Colonic mucosa (tissue), 4 donors: ENCODE data around the gene GPR162. TPM values are rescaled to one million over a fixed set of nuclear protein-coding genes. Genes with fewer than 3 reads are reported as not detected.
A peak's percentile ranks its signal among the peaks of the same experiment; 100 is the strongest.

Experiments used
- DNase-seq: peaks from one replicate; pipeline ENCODE4 v3.0.0-alpha.2; 2020
- H3K27ac ChIP-seq: fragments of 200-600 bp; one replicate; pipeline ENCODE4 v1.8.0; 2021
- H3K27me3 ChIP-seq: fragments of 200-600 bp; one replicate; pipeline ENCODE4 v1.8.0; 2021
- H3K36me3 ChIP-seq: fragments of 200-600 bp; one replicate; pipeline ENCODE4 v1.8.0; 2021
- H3K4me1 ChIP-seq: fragments of 200-600 bp; one replicate; pipeline ENCODE4 v1.8.0; 2021; ENCODE audit warnings: mild to moderate bottlenecking
- H3K4me3 ChIP-seq: fragments of 200-600 bp; one replicate; pipeline ENCODE4 v1.8.0; 2021
- H3K9ac ChIP-seq, 2 donors: one replicate each; pipeline ENCODE4 v1.7.0; 2013; ENCODE audit warnings: control low read depth in 2 of 2, low read depth in 2 of 2, low read length in 2 of 2
- H3K9me3 ChIP-seq: fragments of 200-600 bp; one replicate; pipeline ENCODE4 v1.8.0; 2021
- intact Hi-C: fragments of 100-400 bp; cut with DNase I; formaldehyde crosslinking; loops from one replicate; pipeline ENCODE4 v1.14.1; 2022
- total RNA-seq, 2 donors: library from RNA; stranded (reverse); fragmentation: NEBNext Ultra II Directional in 1 of 2; extraction: Animal tissue kit (Norgen Biotek cat#: 25700) in 1 of 2; gene quantifications; one replicate each; pipeline ENCODE4 v1.2.1, GENCODE V29; 2021
- TF ChIP-seq, protein P1 (sequence below): fragments of 200-600 bp; IDR thresholded peaks from one replicate; pipeline ENCODE4 v1.8.0; 2022; ENCODE audit warnings: antibody characterized with exemption, mild to moderate bottlenecking
- donor health status: healthy.
- donor health status: DM: no; HTN: no; CAD: no.
- donor health status: DM: no; HTN: no; CAD: no.

The GPR162 gene
- total RNA-seq, 2 donors from 2014 or later = 1.9 to 2.7 TPM

DNA sequence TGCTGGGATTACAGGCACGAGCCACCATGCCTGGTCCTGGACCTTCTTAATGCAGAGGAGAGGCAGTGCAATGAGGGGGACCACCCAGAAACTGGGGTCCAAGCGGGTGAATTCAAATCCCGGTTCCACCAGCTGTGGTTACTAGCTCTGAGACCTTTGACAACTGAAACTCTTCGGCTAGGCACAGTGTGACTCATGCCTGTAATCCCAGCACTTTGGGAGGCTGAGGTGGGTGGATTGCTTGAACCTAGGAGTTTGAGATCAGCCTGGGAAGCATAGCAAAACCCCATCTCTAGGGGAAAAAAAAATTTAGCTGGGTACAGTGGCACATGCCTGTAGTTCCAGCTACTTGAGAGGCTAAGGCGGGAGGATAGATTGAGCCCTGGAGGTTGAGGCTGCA lies 37.3 kb upstream of the GPR162 start:
- no peak overlapping the region for H3K4me3 ChIP-seq
- H3K27me3 ChIP-seq = no peaks in the 10 kb centered on the region
- TF ChIP-seq, protein P1, sequence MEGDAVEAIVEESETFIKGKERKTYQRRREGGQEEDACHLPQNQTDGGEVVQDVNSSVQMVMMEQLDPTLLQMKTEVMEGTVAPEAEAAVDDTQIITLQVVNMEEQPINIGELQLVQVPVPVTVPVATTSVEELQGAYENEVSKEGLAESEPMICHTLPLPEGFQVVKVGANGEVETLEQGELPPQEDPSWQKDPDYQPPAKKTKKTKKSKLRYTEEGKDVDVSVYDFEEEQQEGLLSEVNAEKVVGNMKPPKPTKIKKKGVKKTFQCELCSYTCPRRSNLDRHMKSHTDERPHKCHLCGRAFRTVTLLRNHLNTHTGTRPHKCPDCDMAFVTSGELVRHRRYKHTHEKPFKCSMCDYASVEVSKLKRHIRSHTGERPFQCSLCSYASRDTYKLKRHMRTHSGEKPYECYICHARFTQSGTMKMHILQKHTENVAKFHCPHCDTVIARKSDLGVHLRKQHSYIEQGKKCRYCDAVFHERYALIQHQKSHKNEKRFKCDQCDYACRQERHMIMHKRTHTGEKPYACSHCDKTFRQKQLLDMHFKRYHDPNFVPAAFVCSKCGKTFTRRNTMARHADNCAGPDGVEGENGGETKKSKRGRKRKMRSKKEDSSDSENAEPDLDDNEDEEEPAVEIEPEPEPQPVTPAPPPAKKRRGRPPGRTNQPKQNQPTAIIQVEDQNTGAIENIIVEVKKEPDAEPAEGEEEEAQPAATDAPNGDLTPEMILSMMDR = no peak
- no peaks in the 10 kb centered on the region for H3K9me3 ChIP-seq
- no peak overlapping the region for H3K27ac ChIP-seq
- no peak overlapping the region for H3K9ac ChIP-seq
- intact Hi-C loops = no loop called here
- H3K4me1 ChIP-seq = no peaks in the 10 kb centered on the region
- no peaks in the 10 kb centered on the region for H3K36me3 ChIP-seq
- no peak for DNase-seq

DNA sequence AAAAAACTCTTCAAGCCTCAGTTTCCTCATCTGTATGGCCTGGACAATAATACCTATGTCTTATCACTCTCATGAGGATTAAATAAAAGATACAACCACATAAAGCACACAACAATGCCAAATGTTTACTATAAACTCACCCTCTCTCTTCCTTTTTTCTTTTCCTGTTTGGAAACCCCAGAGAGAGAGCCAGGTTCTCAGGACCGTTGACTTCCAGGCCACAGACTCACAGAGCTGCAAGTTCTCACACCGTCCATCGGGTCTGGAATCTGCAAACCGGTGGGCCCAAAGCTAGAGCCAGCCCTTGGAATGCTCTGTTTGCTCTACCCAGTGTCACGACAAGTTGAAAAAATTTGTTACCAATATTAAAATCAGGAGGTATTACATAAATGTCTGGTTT lies 36.9 kb upstream of the GPR162 start:
- H3K4me3 ChIP-seq = no peak overlapping the region
- H3K36me3 ChIP-seq = no peaks in the 10 kb centered on the region
- DNase-seq = no peak
- no peak overlapping the region for H3K9ac ChIP-seq
- no peaks in the 10 kb centered on the region for H3K9me3 ChIP-seq
- TF ChIP-seq, protein P1 = no peak
- no peak overlapping the region for H3K27ac ChIP-seq
- intact Hi-C loops = no loop called here
- H3K4me1 ChIP-seq = no peaks in the 10 kb centered on the region
- no peaks in the 10 kb centered on the region for H3K27me3 ChIP-seq

DNA sequence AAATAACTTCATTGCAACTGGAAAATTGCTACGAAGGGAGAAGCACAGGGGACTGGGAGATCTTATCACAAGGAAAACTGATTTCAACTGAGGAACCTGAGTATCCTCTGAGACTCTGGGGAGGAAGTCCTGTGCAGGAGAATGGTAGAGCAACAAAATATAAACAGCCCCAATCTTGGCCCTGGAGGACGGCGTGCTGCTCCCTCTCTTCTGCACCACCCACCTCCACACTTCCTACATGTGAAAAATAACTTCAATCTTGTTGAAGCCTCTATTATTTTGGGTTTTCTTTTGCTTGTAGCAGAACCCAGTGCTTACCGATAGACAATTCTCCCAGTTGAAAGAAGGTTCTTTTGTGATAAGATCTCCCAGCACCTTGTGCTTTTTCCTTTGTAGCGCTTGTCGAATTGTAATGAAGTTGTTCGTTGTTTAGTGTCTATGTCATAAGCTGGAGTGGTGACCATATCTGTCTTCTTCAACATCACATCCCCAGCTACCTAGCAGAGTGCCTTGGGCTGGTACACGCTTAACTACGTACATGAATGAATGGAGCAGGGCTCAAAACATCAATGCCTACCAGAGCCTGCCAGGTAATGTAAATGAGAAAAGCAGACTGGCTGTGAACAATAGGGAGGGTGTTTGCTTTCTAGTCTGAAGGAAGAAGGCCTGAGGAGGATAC lies 35.1 kb upstream of the GPR162 start:
- Histone ChIP-seq H3K4me1 (no peaks in the 10 kb centered on the region), H3K4me3 (no peak overlapping the region), H3K9me3 (no peaks in the 10 kb centered on the region), H3K9ac (no peak overlapping the region), H3K27me3 (no peaks in the 10 kb centered on the region), H3K27ac (no peak overlapping the region), H3K36me3 (no peaks in the 10 kb centered on the region)
- TF ChIP-seq, protein P1 = no peak
- intact Hi-C loops = no loop called here
- no peak for DNase-seq

DNA sequence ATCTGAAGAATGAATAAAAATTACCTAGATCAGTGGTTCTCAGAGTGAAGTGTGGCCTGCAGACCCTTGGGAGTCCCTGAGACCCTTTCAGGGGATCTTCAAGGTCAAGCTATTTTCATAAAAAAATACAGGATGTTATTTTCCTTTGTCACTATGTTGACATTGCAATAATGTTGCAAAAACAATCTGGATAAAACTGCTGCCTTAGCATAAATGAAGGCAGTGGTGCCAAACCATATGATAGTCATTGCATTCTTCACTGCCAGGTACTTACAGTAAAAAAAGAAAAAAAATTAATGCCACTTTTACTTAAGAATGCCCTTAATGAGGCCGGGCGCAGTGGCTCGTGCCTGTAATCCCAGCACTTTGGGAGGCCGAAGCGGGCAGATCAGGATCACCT lies 34.3 kb upstream of the GPR162 start:
- TF ChIP-seq, protein P1 = no peak
- H3K9ac ChIP-seq = no peak overlapping the region
- H3K27me3 ChIP-seq = no peaks in the 10 kb centered on the region
- no peaks in the 10 kb centered on the region for H3K36me3 ChIP-seq
- H3K27ac ChIP-seq = no peak overlapping the region
- no peaks in the 10 kb centered on the region for H3K4me1 ChIP-seq
- no peak for DNase-seq
- no peak overlapping the region for H3K4me3 ChIP-seq
- H3K9me3 ChIP-seq = no peaks in the 10 kb centered on the region
- intact Hi-C loops = no loop called here

DNA sequence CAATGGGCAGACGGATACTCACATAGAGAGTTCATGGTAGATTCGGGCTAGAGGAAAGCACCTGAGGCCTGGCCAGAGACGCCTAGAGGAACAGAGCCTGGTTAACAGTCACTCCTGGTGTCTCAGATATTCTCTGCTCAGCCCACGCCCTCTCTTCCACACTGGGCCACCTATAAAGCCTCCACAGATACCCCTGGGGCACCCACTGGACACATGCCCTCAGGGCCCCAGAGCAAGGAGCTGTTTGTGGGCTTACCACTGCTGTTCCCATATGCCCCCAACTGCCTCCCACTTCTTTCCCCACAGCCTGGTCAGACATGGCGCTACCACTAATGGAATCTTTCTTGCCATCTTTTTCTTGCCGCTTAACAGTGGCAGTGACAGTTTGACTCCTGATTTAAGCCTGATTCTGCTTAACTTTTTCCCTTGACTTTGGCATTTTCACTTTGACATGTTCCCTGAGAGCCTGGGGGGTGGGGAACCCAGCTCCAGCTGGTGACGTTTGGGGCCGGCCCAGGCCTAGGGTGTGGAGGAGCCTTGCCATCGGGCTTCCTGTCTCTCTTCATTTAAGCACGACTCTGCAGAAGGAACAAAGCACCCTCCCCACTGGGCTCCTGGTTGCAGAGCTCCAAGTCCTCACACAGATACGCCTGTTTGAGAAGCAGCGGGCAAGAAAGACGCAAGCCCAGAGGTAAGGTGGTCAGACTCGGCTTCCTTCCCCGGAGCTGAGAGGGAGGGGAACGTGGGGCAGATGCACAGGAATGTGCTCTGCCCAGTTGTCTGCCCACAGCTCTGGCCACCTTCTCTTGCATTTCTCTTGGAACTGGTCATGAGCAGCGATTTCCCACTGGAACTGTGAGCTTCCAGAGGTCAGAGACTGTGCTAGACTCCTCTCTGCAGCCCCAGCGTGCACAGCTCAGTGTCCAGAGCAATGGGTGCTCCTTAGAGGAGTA lies 32.4 kb upstream of the GPR162 start, which contains the start of gene CD4:
CD4 (plus strand) TSS at position 557 of the 953 bp plus-strand sequence. CDS start 10,611 bp downstream, outside the sequence.
- intact Hi-C loops = no loop called here
- Histone ChIP-seq H3K9ac (peak within 1 kb of the TSS; percentile 7 to 35), H3K4me3 (peak within 1 kb of the TSS; percentile 30), H3K4me1 (no peaks in the 10 kb centered on the region), H3K9me3 (no peaks in the 10 kb centered on the region), H3K36me3 (no peaks in the 10 kb centered on the region), H3K27me3 (no peaks in the 10 kb centered on the region), H3K27ac (peak within 1 kb of the TSS; percentile 50)
- DNase-seq = peak; percentile 56
- TF ChIP-seq, protein P1 = no peak
